Vagina (tissue), 2 donors: Measurements from ENCODE around the gene DENND5A.

Source experiments
- CTCF ChIP-seq, 3 experiments: fragments of 450-650 bp in 2 of 3; fragments of 200-600 bp in 1 of 3; sonication (generic) in 1 of 3; IDR thresholded peaks; one replicate each; pipeline ENCODE4 v1.5.1; 2017 to 2019; ENCODE audit warnings: antibody characterized with exemption in 3 of 3, mild to moderate bottlenecking in 2 of 3, moderate library complexity in 2 of 3
- POLR2A ChIP-seq, 2 donors: fragments of 450-650 bp; IDR thresholded peaks; one replicate each; pipeline ENCODE4 v1.6.1; 2017; ENCODE audit warnings: antibody characterized with exemption in 2 of 2, mild to moderate bottlenecking in 2 of 2, moderate library complexity in 2 of 2

- TF ChIP-seq POLR2A (IDR thresholded peaks at IDR 0.05) (no peak), CTCF (IDR thresholded peaks at IDR 0.05) (no peak)
Measured at GRCh38 chr11:9231848-9232177, 33.3 kb downstream of the DENND5A start.
